ENCODE data around the gene FAM25C. TPM values are rescaled to one million over a fixed set of nuclear protein-coding genes. Genes with fewer than 3 reads are reported as not detected.

FAM25C gene
- total RNA-seq = not detected in 2 replicates

DNA sequence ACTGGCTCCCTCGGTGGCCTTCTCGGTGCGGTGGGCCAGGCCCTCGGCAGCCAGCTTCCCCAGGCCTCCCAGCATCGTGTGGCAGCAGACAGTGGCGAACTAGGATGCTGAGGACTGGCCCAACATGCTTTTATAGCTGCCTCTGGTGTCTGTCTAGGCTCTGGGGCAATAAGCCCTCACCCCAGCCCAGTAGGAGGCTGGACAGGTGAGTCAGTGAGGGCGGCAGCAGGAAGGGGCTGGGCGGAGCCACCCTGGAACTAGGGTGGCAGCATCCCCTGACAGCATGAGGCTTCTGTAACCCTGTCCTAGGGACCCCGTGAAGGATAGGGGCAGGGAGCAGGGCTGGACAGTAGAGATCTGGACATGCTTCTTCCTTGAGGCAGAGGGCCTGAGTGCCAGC is at the start of gene FAM25C:
TSS of gene FAM25C (minus strand) at position 101 of the 400 bp plus-strand sequence. CDS start at position 75, 26 bp downstream.

Other genes starting within 250 kb of the FAM25C start
- gene SYT15B, start 236.2 kb downstream of the FAM25C start, total RNA-seq = 0.57 and 2.7 TPM in 2 replicates
- 0.28 TPM in 2 replicates for gene NPY4R2, start 81.1 kb downstream of the FAM25C start, total RNA-seq